ENCODE measurements around the gene CDC45.

CDC45 gene

GRCh38 chr22:19504900-19505734 lies 25.4 kb downstream of the CDC45 start:
- H3K27ac ChIP-seq = no peak overlapping the region
- TF ChIP-seq ZFX (IDR thresholded peaks at IDR 0.05; ENCODE audit: borderline replicate concordance) (no peak), CTCF (IDR thresholded peaks at IDR 0.05) (no peak)

- no peak overlapping the region for H3K27ac ChIP-seq
- TF ChIP-seq CTCF (IDR thresholded peaks at IDR 0.05) (no peak), ZFX (IDR thresholded peaks at IDR 0.05; ENCODE audit: borderline replicate concordance) (no peak)
Measured at GRCh38 chr22:19505735-19506126, 26.0 kb downstream of the CDC45 start.

- TF ChIP-seq ZFX (IDR thresholded peaks at IDR 0.05; ENCODE audit: borderline replicate concordance) (no peak), CTCF (IDR thresholded peaks at IDR 0.05) (no peak)
- no peak overlapping the region for H3K27ac ChIP-seq
Measured at GRCh38 chr22:19506212-19506611, 26.5 kb downstream of the CDC45 start.

- H3K27ac ChIP-seq = no peak overlapping the region
- TF ChIP-seq CTCF (IDR thresholded peaks at IDR 0.05) = no peak
- TF ChIP-seq ZFX (IDR thresholded peaks at IDR 0.05; ENCODE audit: borderline replicate concordance) = no peak
Measured at GRCh38 chr22:19507534-19507861, 27.8 kb downstream of the CDC45 start.

GRCh38 chr22:19508024-19508776 lies 28.5 kb downstream of the CDC45 start:
- no peak overlapping the region for H3K27ac ChIP-seq
- TF ChIP-seq ZFX (IDR thresholded peaks at IDR 0.05; ENCODE audit: borderline replicate concordance) (no peak), CTCF (IDR thresholded peaks at IDR 0.05) (no peak)

GRCh38 chr22:19509191-19509590 lies 29.5 kb downstream of the CDC45 start:
- TF ChIP-seq CTCF (IDR thresholded peaks at IDR 0.05) = no peak
- TF ChIP-seq ZFX (IDR thresholded peaks at IDR 0.05; ENCODE audit: borderline replicate concordance) = no peak
- no peak overlapping the region for H3K27ac ChIP-seq

GRCh38 chr22:19509923-19510322 lies 30.2 kb downstream of the CDC45 start:
- TF ChIP-seq CTCF (IDR thresholded peaks at IDR 0.05) (no peak), ZFX (IDR thresholded peaks at IDR 0.05; ENCODE audit: borderline replicate concordance) (no peak)
- no peak overlapping the region for H3K27ac ChIP-seq

Data from 22Rv1 (cell line).